Measurements from ENCODE around the gene GCHFR.

GRCh38 chr15:40731034-40731433 is 32.8 kb upstream of the GCHFR start:
- TF ChIP-seq CTCF (IDR thresholded peaks at IDR 0.05; ENCODE audit: poor library complexity) (no peak), EZH2 (IDR thresholded peaks at IDR 0.05; ENCODE audit: borderline replicate concordance) (no peak), EZH2phosphoT487 (IDR thresholded peaks at IDR 0.05; ENCODE audit: low read depth, severe bottlenecking, unreplicated experiment) (no peak)

Measured in hepatocyte (in vitro differentiated cells).